Ishikawa (cell line): ENCODE results near the gene CTSG.

Experiments
- CEBPB ChIP-seq: IDR thresholded peaks from 2 replicates; pipeline ENCODE4 v1.6.1; 2012
- CREB1 ChIP-seq: IDR thresholded peaks from 2 replicates; pipeline ENCODE4 v1.6.1; 2012; ENCODE audit warnings: low read depth
- EGR1 ChIP-seq: IDR thresholded peaks from 2 replicates; pipeline ENCODE4 v1.6.1; 2012
- EP300 ChIP-seq: IDR thresholded peaks from 2 replicates; pipeline ENCODE4 v1.6.1; 2012; ENCODE audit warnings: borderline replicate concordance
- FOXM1 ChIP-seq: IDR thresholded peaks from 2 replicates; pipeline ENCODE4 v1.6.1; 2012; ENCODE audit warnings: low read depth, borderline replicate concordance
- NFIC ChIP-seq: IDR thresholded peaks from 2 replicates; pipeline ENCODE4 v1.6.1; 2012
- RAD21 ChIP-seq: IDR thresholded peaks from 2 replicates; pipeline ENCODE4 v1.6.1; 2012; ENCODE audit warnings: low read depth
- REST ChIP-seq: IDR thresholded peaks from 2 replicates; pipeline ENCODE4 v1.6.1; 2012; ENCODE audit warnings: low read depth, mild to moderate bottlenecking
- TAF1 ChIP-seq: IDR thresholded peaks from 2 replicates; pipeline ENCODE4 v1.6.1; 2012; ENCODE audit warnings: low read depth, mild to moderate bottlenecking
- TCF12 ChIP-seq: IDR thresholded peaks from 2 replicates; pipeline ENCODE4 v1.6.1; 2012; ENCODE audit warnings: low read depth
- TEAD4 ChIP-seq: IDR thresholded peaks from 2 replicates; pipeline ENCODE4 v1.6.1; 2012
- USF1 ChIP-seq: IDR thresholded peaks from 2 replicates; pipeline ENCODE4 v1.6.1; 2012
- YY1 ChIP-seq: IDR thresholded peaks from 2 replicates; pipeline ENCODE4 v1.6.1; 2012; ENCODE audit warnings: low read depth
- ZBTB7A ChIP-seq: IDR thresholded peaks from 2 replicates; pipeline ENCODE4 v1.6.1; 2012; ENCODE audit warnings: low read depth
- TF ChIP-seq, protein P1 (sequence below): IDR thresholded peaks from 2 replicates; pipeline ENCODE4 v1.6.1; 2012

The CTSG gene

DNA sequence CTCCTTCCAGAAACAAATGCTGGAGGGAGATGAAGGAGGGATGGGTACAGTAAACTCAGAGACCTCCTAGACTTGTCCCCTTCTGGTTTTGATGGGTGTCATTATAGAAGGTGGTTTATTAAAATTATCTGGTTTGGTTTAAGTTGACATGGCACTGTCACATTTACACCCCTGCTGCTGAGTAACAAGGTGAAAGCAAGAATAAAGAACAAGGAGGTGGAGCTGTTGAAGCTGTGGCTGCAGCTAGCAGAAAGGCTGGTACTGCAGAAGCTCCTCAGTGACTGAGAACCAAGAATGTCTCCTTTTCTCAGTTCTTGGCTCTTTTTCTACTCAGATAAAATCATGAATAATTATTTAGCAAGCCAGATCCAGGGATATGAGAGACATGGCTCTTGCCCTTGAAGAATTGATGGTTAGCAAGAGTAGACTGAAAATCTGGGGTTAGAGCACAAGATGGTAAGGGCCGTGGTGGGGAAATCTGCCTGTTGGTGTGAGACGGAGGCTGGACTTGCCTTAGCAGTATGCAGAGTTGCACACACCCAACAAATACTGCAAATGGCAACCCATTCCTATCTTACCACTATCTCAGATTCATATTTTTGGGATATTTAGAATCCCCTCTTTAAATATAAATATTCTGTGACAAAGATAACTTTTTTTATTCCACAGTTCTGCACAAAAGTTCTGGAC lies 33.8 kb upstream of the CTSG start, which contains the start of gene GZMH:
Gene GZMH (minus strand): TSS at position 31 of the 690 bp plus-strand sequence. CDS start 72 bp downstream, outside the sequence.
- no peak for TF ChIP-seq EGR1
- TF ChIP-seq RAD21, result no peak
- TF ChIP-seq, protein P1, sequence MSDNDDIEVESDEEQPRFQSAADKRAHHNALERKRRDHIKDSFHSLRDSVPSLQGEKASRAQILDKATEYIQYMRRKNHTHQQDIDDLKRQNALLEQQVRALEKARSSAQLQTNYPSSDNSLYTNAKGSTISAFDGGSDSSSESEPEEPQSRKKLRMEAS, result no peak
- no peak for TF ChIP-seq USF1
- TF ChIP-seq NFIC, result no peak
- no peak for TF ChIP-seq REST
- no peak for TF ChIP-seq CEBPB
- no peak for TF ChIP-seq TCF12
- TF ChIP-seq EP300, result no peak
- TF ChIP-seq TAF1, result no peak
- TF ChIP-seq FOXM1, result no peak
- TF ChIP-seq CREB1, result no peak
- no peak for TF ChIP-seq YY1
- no peak for TF ChIP-seq TEAD4
- no peak for TF ChIP-seq ZBTB7A

DNA sequence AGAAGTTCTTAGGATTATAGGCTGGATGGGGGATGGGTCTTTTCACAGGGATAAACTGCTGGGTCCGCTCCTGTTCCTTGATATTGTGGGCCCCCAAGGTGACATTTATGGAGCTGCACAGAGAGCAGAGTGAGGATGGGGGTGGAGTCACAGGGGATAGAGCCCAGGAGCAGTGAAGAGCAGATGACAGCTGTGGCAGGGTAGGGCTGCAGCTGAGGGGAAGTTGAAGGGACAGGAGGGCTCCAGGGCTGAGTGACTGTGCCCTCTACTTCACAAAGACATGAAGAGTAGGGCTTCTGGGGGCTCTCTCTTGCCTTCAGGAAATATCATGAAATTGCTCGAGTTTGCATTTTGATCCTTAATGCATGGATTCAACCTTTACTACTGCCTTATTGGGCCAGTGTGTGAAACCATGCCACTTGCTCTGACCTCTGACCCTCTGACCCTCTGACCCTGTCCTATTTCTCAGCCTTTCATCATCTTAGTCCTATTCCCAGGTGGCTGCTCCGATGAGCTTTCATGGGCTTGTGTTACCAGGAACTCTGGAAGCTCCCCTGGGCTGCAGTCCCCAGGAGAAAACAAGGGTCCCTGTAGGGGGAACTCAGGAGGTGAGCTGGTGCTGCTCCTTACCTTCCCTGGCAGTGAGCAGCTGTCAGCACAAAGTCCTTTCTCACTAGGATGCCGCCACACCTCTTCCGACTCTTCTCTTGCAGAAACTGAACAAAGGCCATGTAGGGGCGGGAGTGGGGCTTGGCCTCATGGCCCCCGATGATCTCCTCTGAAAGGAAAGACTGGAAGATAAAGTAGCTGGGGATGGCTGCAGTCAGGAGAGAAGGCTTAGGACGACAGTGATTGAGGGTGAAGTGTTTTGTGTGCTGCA lies 31.8 kb upstream of the CTSG start:
- no peak for TF ChIP-seq USF1
- no peak for TF ChIP-seq CREB1
- TF ChIP-seq FOXM1, result no peak
- no peak for TF ChIP-seq TCF12
- no peak for TF ChIP-seq TAF1
- TF ChIP-seq ZBTB7A, result no peak
- TF ChIP-seq RAD21, result no peak
- TF ChIP-seq EP300, result no peak
- TF ChIP-seq TEAD4, result no peak
- TF ChIP-seq REST, result no peak
- no peak for TF ChIP-seq YY1
- no peak for TF ChIP-seq EGR1
- TF ChIP-seq, protein P1, result no peak
- no peak for TF ChIP-seq NFIC
- TF ChIP-seq CEBPB, result no peak

- TF ChIP-seq EP300 (no peak), USF1 (no peak), EGR1 (no peak), CREB1 (no peak), REST (no peak), RAD21 (no peak), YY1 (no peak), TAF1 (no peak), TEAD4 (no peak)
- TF ChIP-seq, protein P1, result no peak
Observed at GRCh38 chr14:24607081-24607480, 31.0 kb upstream of the CTSG start.
